Hepatocyte (in vitro differentiated cells): ENCODE data around the gene PROM2. TPM values are rescaled to one million over a fixed set of nuclear protein-coding genes. Genes with fewer than 3 reads are reported as not detected.

Experiments
- DNase-seq: peaks from one replicate; pipeline ENCODE4 v3.0.0-alpha.2; 2016; ENCODE audit warnings: low spot score
- H2AFZ ChIP-seq: fragments of 200-600 bp; sonication (generic); 2 replicates; pipeline ENCODE4 v1.6.0; 2016; ENCODE audit warnings: antibody characterized with exemption, mild to moderate bottlenecking
- H3K27ac ChIP-seq: fragments of 200-600 bp; sonication (generic); 2 replicates; pipeline ENCODE4 v1.5.1; 2016; ENCODE audit warnings: mild to moderate bottlenecking
- H3K27me3 ChIP-seq: fragments of 200-600 bp; sonication (generic); 2 replicates; pipeline ENCODE4 v1.6.1; 2016
- H3K36me3 ChIP-seq: fragments of 200-600 bp; sonication (generic); replicated peaks from 2 replicates; pipeline ENCODE4 v1.5.1; 2016; ENCODE audit warnings: low read depth; ENCODE audit not compliant: insufficient read depth
- H3K4me1 ChIP-seq: fragments of 200-600 bp; sonication (generic); 2 replicates; pipeline ENCODE4 v1.5.1; 2016; ENCODE audit warnings: mild to moderate bottlenecking, moderate library complexity; ENCODE audit not compliant: insufficient read depth
- H3K4me2 ChIP-seq: fragments of 200-600 bp; sonication (generic); 2 replicates; pipeline ENCODE4 v1.6.0; 2016
- H3K4me3 ChIP-seq: fragments of 200-600 bp; sonication (generic); 2 replicates; pipeline ENCODE4 v1.5.1; 2016; ENCODE audit warnings: mild to moderate bottlenecking
- H3K79me2 ChIP-seq: fragments of 200-600 bp; sonication (generic); 2 replicates; pipeline ENCODE4 v1.6.0; 2017; ENCODE audit warnings: mild to moderate bottlenecking
- H3K9me2 ChIP-seq: fragments of 200-600 bp; sonication (generic); replicated peaks from 2 replicates; pipeline ENCODE4 v1.6.0; 2017; ENCODE audit warnings: mild to moderate bottlenecking; ENCODE audit not compliant: insufficient read depth
- H3K9me3 ChIP-seq: fragments of 200-600 bp; sonication (generic); 2 replicates; pipeline ENCODE4 v1.5.1; 2016; ENCODE audit warnings: low read depth, mild to moderate bottlenecking
- H4K20me1 ChIP-seq: fragments of 200-600 bp; sonication (generic); 2 replicates; pipeline ENCODE4 v1.6.0; 2016; ENCODE audit warnings: mild to moderate bottlenecking; ENCODE audit not compliant: insufficient read depth, poor library complexity, severe bottlenecking
- CTCF ChIP-seq: fragments of 200-600 bp; sonication (generic); IDR thresholded peaks from 2 replicates; pipeline ENCODE4 v1.5.1; 2016; ENCODE audit warnings: antibody characterized with exemption, mild to moderate bottlenecking; ENCODE audit not compliant: poor library complexity
- EZH2 ChIP-seq: fragments of 200-600 bp; sonication (generic); IDR thresholded peaks from 2 replicates; pipeline ENCODE4 v1.6.1; 2016; ENCODE audit warnings: antibody characterized with exemption, mild to moderate bottlenecking, borderline replicate concordance
- EZH2phosphoT487 ChIP-seq: fragments of 200-600 bp; sonication (generic); IDR thresholded peaks from one replicate; pipeline ENCODE4 v1.6.1; 2018; ENCODE audit warnings: antibody characterized with exemption, mild to moderate bottlenecking, low read depth, moderate library complexity; ENCODE audit not compliant: unreplicated experiment, severe bottlenecking
- WGBS: methylation state at CpG from one replicate; pipeline ENCODE4 v1.1.6; 2016; ENCODE audit warnings: low lambda C conversion rate; ENCODE audit errors: missing lambda C conversion rate; 5-methylcytosine and 5-hydroxymethylcytosine counted together
- polyA plus RNA-seq: library from polyadenylated mRNA; unstranded; fragments of >200 nt; fragmentation: Nextera tagmentation; extraction: Ambion mirVana; gene quantifications from 2 replicates; pipeline ENCODE4 v1.2.1, GENCODE V29; 2016
- total RNA-seq: library from RNA; depleted of rRNA; stranded (reverse); fragments of >200 nt; gene quantifications from 2 replicates; pipeline ENCODE4 v1.2.3, GENCODE V29; 2014

Gene PROM2
- total and polyA plus RNA-seq, 2 experiments from 2014 or later: 2.6 to 2.8 TPM

- no peak overlapping the region for H3K4me2 ChIP-seq
- H3K4me1 ChIP-seq: no peaks in the 10 kb centered on the region
- no peak overlapping the region for H2AFZ ChIP-seq
- no peak overlapping the region for H3K4me3 ChIP-seq
- no peak for DNase-seq
- H3K36me3 ChIP-seq: no peaks in the 10 kb centered on the region
- no peak overlapping the region for H3K27ac ChIP-seq
- H3K9me3 ChIP-seq: no peaks in the 10 kb centered on the region
- WGBS: 86% methylated on average over 9 of the region's 9 CpGs
- TF ChIP-seq EZH2phosphoT487: no peak
- TF ChIP-seq EZH2: no peak
- TF ChIP-seq CTCF: no peak
- no peaks in the 10 kb centered on the region for H3K79me2 ChIP-seq
- H3K9me2 ChIP-seq: no peaks in the 10 kb centered on the region
- H4K20me1 ChIP-seq: no peaks in the 10 kb centered on the region
- no peaks in the 10 kb centered on the region for H3K27me3 ChIP-seq
Measured at GRCh38 chr2:95298486-95299111, 24.4 kb downstream of the PROM2 start.

GRCh38 chr2:95299961-95300360, 25.7 kb downstream of the PROM2 start:
- Histone ChIP-seq H3K79me2 (no peaks in the 10 kb centered on the region), H3K36me3 (no peaks in the 10 kb centered on the region), H2AFZ (no peak overlapping the region), H3K9me2 (no peaks in the 10 kb centered on the region), H3K9me3 (no peaks in the 10 kb centered on the region), H3K27ac (no peak overlapping the region), H3K4me1 (no peaks in the 10 kb centered on the region), H4K20me1 (no peaks in the 10 kb centered on the region), H3K27me3 (no peaks in the 10 kb centered on the region), H3K4me3 (no peak overlapping the region), H3K4me2 (no peak overlapping the region)
- TF ChIP-seq EZH2phosphoT487 (no peak), CTCF (no peak), EZH2 (no peak)
- no peak for DNase-seq
- 92% methylated on average over 9 of the region's 9 CpGs for WGBS

DNA sequence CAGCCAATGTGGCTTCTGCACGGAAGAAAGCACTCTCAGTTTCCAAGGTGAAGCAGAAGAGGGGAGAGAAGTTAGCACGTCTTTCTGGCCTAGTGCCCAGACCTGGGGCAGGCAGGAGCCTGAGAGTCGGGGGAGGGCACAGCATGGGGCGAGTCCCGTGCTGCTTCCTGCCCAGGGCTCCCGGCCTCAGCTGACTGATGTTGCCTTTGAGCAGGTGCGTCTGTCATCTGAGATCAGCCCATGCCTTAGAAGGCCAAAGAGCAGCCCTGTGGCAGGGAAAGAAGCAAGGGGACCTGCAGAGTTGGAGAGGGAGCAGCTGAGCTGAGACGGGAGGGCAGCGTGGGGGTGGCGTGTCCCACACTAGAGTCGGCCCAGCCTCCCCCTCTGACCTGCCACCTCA, 26.2 kb downstream of the PROM2 start:
- no peaks in the 10 kb centered on the region for H3K4me1 ChIP-seq
- H3K9me3 ChIP-seq: no peaks in the 10 kb centered on the region
- H3K36me3 ChIP-seq: no peaks in the 10 kb centered on the region
- DNase-seq: no peak
- H3K27me3 ChIP-seq: no peaks in the 10 kb centered on the region
- TF ChIP-seq EZH2: no peak
- TF ChIP-seq CTCF: no peak
- no peak for TF ChIP-seq EZH2phosphoT487
- no peak overlapping the region for H2AFZ ChIP-seq
- H3K4me2 ChIP-seq: no peak overlapping the region
- no peaks in the 10 kb centered on the region for H3K79me2 ChIP-seq
- H3K4me3 ChIP-seq: no peak overlapping the region
- H4K20me1 ChIP-seq: no peaks in the 10 kb centered on the region
- H3K27ac ChIP-seq: no peak overlapping the region
- H3K9me2 ChIP-seq: no peaks in the 10 kb centered on the region
- 54% methylated on average over 11 of the region's 11 CpGs for WGBS

DNA sequence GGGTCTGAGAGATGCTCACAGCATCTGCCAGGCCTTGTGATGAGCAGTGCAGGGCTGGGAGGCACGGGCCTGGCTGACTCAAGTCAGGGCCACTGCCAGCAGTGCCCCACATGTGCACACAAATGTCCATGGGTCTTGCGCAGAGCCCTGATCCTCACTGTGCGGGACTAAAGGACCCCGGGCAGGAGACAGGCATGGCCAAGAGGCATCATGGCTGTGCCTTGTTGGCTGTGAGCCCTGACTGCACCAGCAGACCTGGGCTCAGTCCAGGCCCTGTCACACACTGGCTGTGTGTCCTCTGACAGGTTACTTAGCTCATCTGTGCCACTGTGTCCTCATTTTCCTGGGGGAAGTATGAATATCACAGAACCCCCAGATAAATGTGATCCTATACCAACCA, 26.9 kb downstream of the PROM2 start:
- H3K79me2 ChIP-seq: no peaks in the 10 kb centered on the region
- no peaks in the 10 kb centered on the region for H3K9me2 ChIP-seq
- WGBS: 82% methylated on average over 4 of the region's 4 CpGs
- no peak for DNase-seq
- no peak overlapping the region for H3K4me2 ChIP-seq
- no peaks in the 10 kb centered on the region for H3K4me1 ChIP-seq
- no peak overlapping the region for H2AFZ ChIP-seq
- H4K20me1 ChIP-seq: no peaks in the 10 kb centered on the region
- no peak overlapping the region for H3K27ac ChIP-seq
- no peak overlapping the region for H3K4me3 ChIP-seq
- no peaks in the 10 kb centered on the region for H3K27me3 ChIP-seq
- TF ChIP-seq EZH2 (no peak), EZH2phosphoT487 (no peak), CTCF (no peak)
- H3K9me3 ChIP-seq: no peaks in the 10 kb centered on the region
- no peaks in the 10 kb centered on the region for H3K36me3 ChIP-seq
